ENCODE data around the gene EML6.
A peak's percentile ranks its signal among the peaks of the same experiment; 100 is the strongest.

Gene EML6

DNA sequence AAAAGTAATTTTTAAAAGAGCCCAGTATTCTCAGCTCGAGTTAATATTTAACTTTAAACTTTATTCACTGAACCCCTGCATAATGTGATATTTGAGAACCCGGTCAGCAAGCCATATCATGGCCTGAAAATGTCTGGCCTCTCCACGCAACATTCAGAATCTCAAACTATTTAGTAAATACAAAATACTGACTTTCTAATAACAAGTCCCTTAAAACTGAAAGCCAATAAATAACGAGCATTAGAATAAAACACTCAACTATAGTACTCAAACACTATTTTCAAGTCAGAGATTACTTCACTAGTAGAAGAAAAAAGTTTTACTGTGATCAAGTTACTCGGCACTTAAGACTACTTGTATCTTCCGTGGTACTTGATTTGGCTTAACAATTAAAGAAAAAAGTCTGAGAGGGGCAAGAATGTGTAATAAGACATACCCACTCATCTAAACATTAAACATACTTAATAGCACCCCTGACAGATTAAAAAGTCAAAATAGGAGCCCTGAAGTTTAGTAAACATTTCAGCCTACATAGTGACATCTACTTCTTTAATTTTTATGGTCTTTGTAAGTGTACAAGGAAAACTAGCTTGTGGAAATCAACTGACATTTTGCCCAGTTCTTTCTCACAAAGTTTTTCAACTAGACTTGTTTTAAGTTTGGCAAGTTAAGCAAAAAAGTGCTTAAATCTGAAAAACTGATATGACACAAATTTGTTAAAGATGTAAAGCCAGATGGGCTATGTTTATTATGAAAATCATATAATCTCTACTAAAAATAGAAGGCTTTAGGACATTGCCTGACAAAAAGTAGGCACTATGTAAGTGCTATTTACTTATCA is 288.6 kb downstream of the EML6 start:
- DNase-seq = no peak

DNA sequence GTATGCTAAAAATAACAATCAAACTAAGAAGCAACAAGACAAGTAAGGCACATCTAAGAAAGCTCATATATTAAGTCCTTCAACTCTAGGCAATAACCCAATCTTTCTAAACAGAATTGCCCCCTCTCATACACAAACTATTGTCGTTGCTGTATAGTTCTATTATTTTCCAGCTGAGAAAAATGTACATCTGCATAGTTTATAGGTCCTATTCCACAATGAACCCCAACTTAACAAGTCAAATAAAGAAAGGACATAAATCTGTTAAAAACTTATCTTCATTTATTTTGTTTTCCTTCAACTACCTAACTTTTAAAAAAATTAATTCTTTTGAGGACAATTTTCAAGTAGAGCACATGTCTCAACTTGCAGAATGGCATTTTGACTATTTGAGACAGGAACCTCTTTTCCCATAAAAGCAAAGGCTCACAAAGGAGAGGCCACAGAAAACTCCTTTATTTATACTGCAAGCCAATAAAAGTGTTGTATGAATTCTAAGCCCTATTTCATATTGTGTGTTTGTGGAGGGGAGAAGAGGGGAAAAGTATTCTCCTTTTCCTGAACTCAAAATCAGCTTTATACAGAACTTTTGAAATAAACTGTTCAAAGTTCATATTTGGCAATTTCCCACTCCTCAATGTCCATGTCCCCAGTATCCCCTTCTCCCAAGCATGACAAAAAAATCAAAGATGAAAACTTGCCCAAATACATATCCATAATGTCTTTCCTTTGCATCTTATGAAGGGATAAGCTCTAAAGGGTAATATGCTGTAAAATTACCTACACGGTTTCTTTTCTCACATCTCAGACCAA is 289.4 kb downstream of the EML6 start:
- DNase-seq = no peak

DNA sequence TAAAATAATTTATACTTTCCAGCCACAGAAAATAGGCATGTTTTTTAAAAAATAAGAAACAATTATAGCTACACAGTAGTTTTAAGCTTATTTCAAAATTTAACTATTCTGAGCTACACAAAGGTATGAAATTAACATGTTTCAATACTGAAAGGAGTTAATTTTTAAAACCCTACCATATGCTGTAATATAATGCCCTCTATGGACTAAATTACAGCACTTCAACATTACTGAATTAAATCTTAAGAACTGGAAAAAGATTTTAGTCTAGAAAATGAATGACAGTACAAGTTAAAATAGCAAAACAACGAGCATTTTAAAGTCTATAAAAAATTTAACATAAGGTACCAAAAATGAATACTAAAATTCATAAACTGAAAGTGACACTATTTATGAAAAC is 290.5 kb downstream of the EML6 start:
- no peak for DNase-seq

DNA sequence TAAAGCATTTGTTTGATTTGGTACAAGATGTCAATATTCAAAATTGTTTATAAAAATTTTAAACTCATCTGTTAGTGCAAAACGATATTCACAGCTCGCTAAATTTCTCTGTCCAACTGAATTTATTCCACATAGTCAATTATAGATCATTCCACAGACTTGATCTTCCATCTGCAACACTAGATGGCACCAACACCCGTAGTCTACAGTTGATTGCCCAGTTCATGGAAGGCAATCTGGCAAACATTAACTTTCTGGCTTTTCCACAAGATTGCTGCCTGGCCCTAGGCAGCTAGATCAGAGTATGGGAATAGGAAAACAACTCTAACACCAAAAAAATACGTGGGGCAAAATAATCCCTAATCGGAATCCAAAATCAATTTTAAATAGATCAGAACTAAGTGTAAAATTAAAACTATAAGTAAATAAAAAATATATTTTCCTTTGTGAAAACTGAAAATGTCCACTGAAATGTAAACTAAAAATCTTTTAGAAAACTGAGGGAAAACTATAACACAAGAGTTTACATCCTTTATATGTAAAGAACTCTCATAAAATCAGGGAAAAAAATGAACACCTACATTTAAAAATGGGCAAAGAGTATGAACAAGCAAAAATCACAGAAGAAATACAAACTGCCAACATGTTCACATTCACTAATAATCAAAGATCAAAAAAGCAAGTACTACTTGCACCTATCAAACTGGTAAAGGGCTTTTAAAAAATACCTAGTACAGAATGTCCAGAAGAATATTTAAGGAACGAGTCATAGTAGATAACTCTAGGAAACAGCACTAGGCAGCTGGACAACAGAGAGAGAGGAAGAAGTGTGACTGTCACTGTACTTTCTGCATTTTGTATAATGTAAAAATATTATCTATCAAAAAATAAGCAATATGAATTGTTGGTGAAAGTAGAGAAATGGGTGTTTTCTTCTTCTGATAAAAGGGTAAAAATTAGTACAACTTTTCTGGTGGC is 291.8 kb downstream of the EML6 start:
- peak; percentile 8 for DNase-seq

DNA sequence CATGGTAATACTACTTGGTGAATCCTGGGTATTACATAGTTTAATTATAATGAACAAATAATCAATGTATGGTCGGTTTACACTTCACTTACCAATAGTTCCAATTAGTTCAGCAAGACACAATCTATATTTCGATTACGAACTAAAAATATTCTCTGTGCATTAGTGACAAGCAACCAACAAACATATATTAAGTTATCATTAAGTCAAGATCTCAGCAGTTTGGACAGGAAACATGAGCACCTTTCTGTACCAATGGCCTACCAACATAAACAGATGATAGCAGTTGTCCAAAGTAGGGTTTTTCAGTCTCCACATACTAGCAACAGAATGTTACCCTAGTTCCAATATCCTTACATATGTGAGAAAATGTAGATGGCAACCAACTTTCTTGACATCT is 294.0 kb downstream of the EML6 start:
- DNase-seq = no peak

GRCh38 chr2:55017880-55018279 is 294.4 kb downstream of the EML6 start:
- DNase-seq = no peak

- no peak for DNase-seq
These were observed 295.2 kb downstream of the EML6 start for GRCh38 chr2:55018619-55019018.

DNA sequence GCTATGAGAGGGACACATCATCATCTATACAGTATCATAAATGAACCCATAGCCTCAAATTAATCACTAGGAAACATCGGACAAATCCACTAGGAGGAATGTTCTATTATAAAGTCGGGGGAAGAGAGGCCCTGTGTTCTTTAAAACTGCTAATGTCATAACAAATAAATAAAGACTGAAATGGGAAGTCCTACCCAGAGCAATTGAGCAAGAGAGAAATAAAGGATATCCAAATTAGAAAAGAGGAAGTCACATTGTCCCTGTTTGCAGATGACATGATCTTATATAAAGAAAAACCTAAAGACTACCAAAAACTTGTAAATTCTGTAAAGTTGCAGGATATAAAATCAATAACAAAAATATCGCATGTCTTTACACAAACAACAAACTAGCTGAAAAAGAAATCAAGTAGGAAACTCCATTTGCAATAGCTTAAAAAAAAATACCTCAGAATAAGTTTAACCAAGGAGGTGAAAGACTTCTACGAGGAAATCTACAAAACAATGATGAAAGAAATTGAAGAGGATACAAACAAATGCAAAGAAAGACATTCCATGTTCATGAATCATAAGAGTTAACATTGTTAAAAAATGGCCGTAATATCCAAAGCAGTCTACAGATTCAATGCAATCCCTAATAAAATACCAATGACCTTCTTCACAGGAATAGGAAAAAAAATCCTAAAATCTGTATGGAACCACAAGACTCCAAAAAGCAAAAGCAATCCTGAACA is 296.2 kb downstream of the EML6 start:
- DNase-seq = no peak
